B cell (primary cell): ENCODE measurements around the gene SLC25A39. TPM values are rescaled to one million over a fixed set of nuclear protein-coding genes. Genes with fewer than 3 reads are reported as not detected.

ENCODE experiments used
- ATAC-seq: fragments of 200-7000 bp; cut with Tn5 transposase; one replicate; pipeline ENCODE4 v1.10.0; 2021; ENCODE audit warnings: low read depth, mild to moderate bottlenecking, moderate number of reproducible peaks, moderate library complexity
- CTCF ChIA-PET: fragments of 350-600 bp; sonication (Branson Sonifier 250); formaldehyde crosslinking; loops from one replicate; lab custom pipeline; 2021; ENCODE audit warnings: antibody characterized with exemption, inconsistent platforms; lab: Charles Lee
- POLR2A ChIA-PET: fragments of 350-600 bp; sonication (Branson Sonifier 250); formaldehyde crosslinking; loops from one replicate; lab custom pipeline; 2021; ENCODE audit warnings: antibody characterized with exemption; lab: Charles Lee
- DNase-seq: peaks from one replicate; pipeline ENCODE4 v3.0.0; 2013
- H2AFZ ChIP-seq: 2 replicates; pipeline ENCODE4 v1.6.1; 2012; ENCODE audit warnings: mild to moderate bottlenecking, low read depth, low read length; ENCODE audit not compliant: insufficient read depth, poor library complexity, severe bottlenecking
- H3K27ac ChIP-seq, 2 donors: 1 replicate in 1 of 2; 2 replicates in 1 of 2; pipeline ENCODE4 v1.5.1; 2012 to 2013; ENCODE audit warnings: low read length in 2 of 2, mild to moderate bottlenecking in 2 of 2, moderate library complexity in 1 of 2
- H3K27me3 ChIP-seq, 4 experiments: fragments of 200-600 bp in 1 of 4; sonication (generic) in 1 of 4; replicated peaks in 1 of 4; 1 replicate in 2 of 4; 2 replicates in 2 of 4; pipeline versions ENCODE4 v1.6.1 to v1.7.0; 2013 to 2016; ENCODE audit warnings: low read length in 3 of 4, mild to moderate bottlenecking in 2 of 4, mixed read lengths in 1 of 4, moderate library complexity in 1 of 4; ENCODE audit not compliant: insufficient read depth in 4 of 4, control insufficient read depth in 3 of 4; ENCODE audit errors: control extremely low read depth in 1 of 4
- H3K36me3 ChIP-seq, 2 experiments: replicated peaks in 1 of 2; 1 replicate in 1 of 2; 2 replicates in 1 of 2; pipeline versions ENCODE4 v1.6.1 to v1.7.1; 2013; ENCODE audit warnings: low read length in 1 of 2; ENCODE audit not compliant: insufficient read depth in 2 of 2, control insufficient read depth in 1 of 2; ENCODE audit errors: control extremely low read depth in 1 of 2, extremely low read depth in 1 of 2
- H3K4me1 ChIP-seq, 2 donors: fragments of 200-600 bp in 1 of 2; sonication (generic) in 1 of 2; 1 replicate in 1 of 2; 2 replicates in 1 of 2; pipeline versions ENCODE4 v1.5.1 to v1.6.1; 2013 to 2017; ENCODE audit warnings: low read length in 2 of 2; ENCODE audit not compliant: control insufficient read depth in 2 of 2, insufficient read depth in 2 of 2
- H3K4me2 ChIP-seq: replicated peaks from 2 replicates; pipeline ENCODE3; 2012; ENCODE audit warnings: mild to moderate bottlenecking, low read depth, low read length; ENCODE audit not compliant: poor library complexity, severe bottlenecking
- H3K4me3 ChIP-seq, 5 experiments: fragments of 200-600 bp in 1 of 5; sonication (generic) in 1 of 5; 1 replicate in 3 of 5; 2 replicates in 2 of 5; pipeline versions ENCODE4 v1.5.1 to v1.7.0; 2011 to 2016; ENCODE audit warnings: low read length in 4 of 5, mild to moderate bottlenecking in 4 of 5, low read depth in 2 of 5, control low read depth in 1 of 5, moderate library complexity in 1 of 5; ENCODE audit not compliant: insufficient read depth in 1 of 5; ENCODE audit errors: control extremely low read depth in 1 of 5, extremely low read depth in 1 of 5
- H3K79me2 ChIP-seq: fragments of 200-600 bp; sonication (generic); one replicate; pipeline ENCODE4 v1.6.0; 2016; ENCODE audit warnings: low read length; ENCODE audit not compliant: control insufficient read depth, insufficient read depth
- H3K9ac ChIP-seq: fragments of 200-600 bp; sonication (generic); 2 replicates; pipeline ENCODE4 v1.6.1; 2017; ENCODE audit warnings: mild to moderate bottlenecking, low read length, moderate library complexity
- H3K9me3 ChIP-seq, 3 donors: one replicate each; pipeline versions ENCODE4 v1.6.1 to v1.7.1; 2013; ENCODE audit warnings: low read length in 2 of 3; ENCODE audit not compliant: control insufficient read depth in 2 of 3, insufficient read depth in 1 of 3; ENCODE audit errors: control extremely low read depth in 1 of 3
- H4K20me1 ChIP-seq: 2 replicates; pipeline ENCODE4 v1.6.0; 2012; ENCODE audit warnings: mild to moderate bottlenecking, low read length; ENCODE audit not compliant: insufficient read depth, control insufficient read depth, poor library complexity, severe bottlenecking
- H3K27ac Mint-ChIP-seq: one replicate; pipeline ENCODE4 v1.8.0; 2021; ENCODE audit warnings: mixed read lengths
- H3K27me3 Mint-ChIP-seq: one replicate; pipeline ENCODE4 v1.8.0; 2021; ENCODE audit warnings: mixed read lengths
- H3K4me1 Mint-ChIP-seq: one replicate; pipeline ENCODE4 v1.8.0; 2021; ENCODE audit warnings: mixed read lengths
- H3K4me3 Mint-ChIP-seq: one replicate; pipeline ENCODE4 v1.8.0; 2021; ENCODE audit warnings: mixed read lengths
- H3K9me3 Mint-ChIP-seq: one replicate; pipeline ENCODE4 v1.8.0; 2022; ENCODE audit warnings: mixed read lengths; ENCODE audit not compliant: insufficient read depth
- CTCF ChIP-seq: fragments of 200-600 bp; IDR thresholded peaks from one replicate; pipeline ENCODE4 v1.8.0; 2022; ENCODE audit warnings: antibody characterized with exemption, mild to moderate bottlenecking
- EZH2 ChIP-seq: IDR thresholded peaks from 2 replicates; pipeline ENCODE4 v1.6.1; 2012; ENCODE audit warnings: borderline replicate concordance, low read depth, mild to moderate bottlenecking, moderate library complexity, low read length; ENCODE audit not compliant: insufficient read depth, poor library complexity, severe bottlenecking
- WGBS: methylation state at CpG from one replicate; pipeline ENCODE4 v1.1.5; 2013; ENCODE audit warnings: missing lambda C conversion rate; ENCODE audit not compliant: insufficient coverage; 5-methylcytosine and 5-hydroxymethylcytosine counted together
- intact Hi-C: fragments of 100-400 bp; cut with micrococcal nuclease; formaldehyde crosslinking; loops from one replicate; pipeline ENCODE4 v1.10.0; 2022
- polyA plus RNA-seq: library from polyadenylated mRNA; depleted of rRNA; stranded (reverse); fragments of >200 nt; gene quantifications from 2 replicates; pipeline ENCODE4 v1.2.3, GENCODE V29; 2012
- total RNA-seq, 2 donors: library from RNA; stranded (reverse); fragments of 120-200 nt in 1 of 2; gene quantifications; 1 replicate in 1 of 2; 2 replicates in 1 of 2; pipeline versions ENCODE4 v1.2.3 to v1.2.4, GENCODE V29; 2013 to 2022

Gene SLC25A39
- total and polyA plus RNA-seq, 2 donors (not counting 1 experiment from before 2014, with no cell fraction given) = 88.4 to 160 TPM

GRCh38 chr17:44352828-44353671, 28.4 kb upstream of the SLC25A39 start:
- no peaks in the 10 kb centered on the region for H3K79me2 ChIP-seq
- no peak for ATAC-seq
- H3K9ac ChIP-seq = peak overlapping the region; percentile 48
- H4K20me1 ChIP-seq = peaks cover 36% of the 10 kb centered on the region
- ChIA-PET CTCF (interaction anchor here (0.9 to 10.1 kb wide), 11 partner anchors 10 to 168 kb away, joined by 5 to 117 read pairs (median 16); partner anchors contain the start of genes FAM171A2 and SLC25A39), POLR2A (interaction anchor here (0.5 to 2.4 kb wide), 5 partner anchors 27 to 283 kb away, joined by 3 to 11 read pairs (median 4); partner anchors contain the start of genes G6PC3 and SLC25A39)
- H3K27me3 Mint-ChIP-seq = no peaks in the 10 kb centered on the region
- TF ChIP-seq EZH2 = no peak
- TF ChIP-seq CTCF = no peak
- peaks cover 17 to 23% of the 10 kb centered on the region in 2 donors for H3K4me1 ChIP-seq
- H3K4me3 Mint-ChIP-seq = peak overlapping the region; percentile 79
- WGBS = 53% methylated on average over 20 of the region's 22 CpGs
- peaks cover 0 to 40% of the 10 kb centered on the region in 2 experiments for H3K36me3 ChIP-seq
- peak overlapping the region in 2 of 5 experiments; percentile 55 to 56 for H3K4me3 ChIP-seq
- no peaks in the 10 kb centered on the region for H3K27me3 ChIP-seq
- intact Hi-C loops = loop anchor here (5.0 kb wide), 1 partner anchor 411 kb away; the partner anchor contains the start of gene PPY
- H3K9me3 ChIP-seq = peaks cover 0 to 3% (median 0%) of the 10 kb centered on the region in 3 donors
- DNase-seq = no peak
- no peak overlapping the region for H3K27ac ChIP-seq
- H3K9me3 Mint-ChIP-seq = no peaks in the 10 kb centered on the region
- peak overlapping the region; percentile 59 for H3K27ac Mint-ChIP-seq
- H3K4me1 Mint-ChIP-seq = peaks cover 19% of the 10 kb centered on the region
- H2AFZ ChIP-seq = no peak overlapping the region
- H3K4me2 ChIP-seq = peak overlapping the region; percentile 90
